MM.1S (cell line): ENCODE results near the gene PTGES.

Experiments
- DNase-seq: peaks from one replicate; pipeline ENCODE4 v3.0.0-alpha.2; 2015
- H2AFZ ChIP-seq: fragments of 300-600 bp; sonication (generic); 2 replicates; pipeline ENCODE4 v1.6.0; 2016; ENCODE audit warnings: antibody characterized with exemption, low read length
- H3F3A ChIP-seq: fragments of 300-600 bp; sonication (generic); 2 replicates; pipeline ENCODE4 v1.6.1; 2016; ENCODE audit warnings: mild to moderate bottlenecking, antibody characterized with exemption, low read length, moderate library complexity, mixed read lengths; ENCODE audit not compliant: insufficient read depth
- H3K27ac ChIP-seq: fragments of 300-600 bp; sonication (generic); 2 replicates; pipeline ENCODE4 v1.5.1; 2016; ENCODE audit warnings: mild to moderate bottlenecking, low read length
- H3K27me3 ChIP-seq: fragments of 300-600 bp; sonication (generic); replicated peaks from 2 replicates; pipeline ENCODE4 v1.6.0; 2016; ENCODE audit warnings: low read length; ENCODE audit not compliant: insufficient read depth
- H3K36me3 ChIP-seq: fragments of 300-600 bp; sonication (generic); replicated peaks from 2 replicates; pipeline ENCODE4 v1.6.1; 2016; ENCODE audit warnings: mild to moderate bottlenecking, low read length, mixed read lengths; ENCODE audit not compliant: insufficient read depth
- H3K4me1 ChIP-seq: fragments of 300-600 bp; sonication (generic); 2 replicates; pipeline ENCODE4 v1.6.1; 2016; ENCODE audit warnings: low read length, mixed read lengths
- H3K4me2 ChIP-seq: fragments of 300-600 bp; sonication (generic); 2 replicates; pipeline ENCODE4 v1.6.0; 2016; ENCODE audit warnings: low read depth, low read length
- H3K4me3 ChIP-seq: fragments of 300-600 bp; sonication (generic); 2 replicates; pipeline ENCODE4 v1.5.1; 2016; ENCODE audit warnings: low read length, mixed read lengths
- H3K79me2 ChIP-seq: fragments of 300-600 bp; sonication (generic); 2 replicates; pipeline ENCODE4 v1.6.1; 2016; ENCODE audit warnings: mixed run types, low read length, mixed read lengths
- H3K9ac ChIP-seq: fragments of 300-600 bp; sonication (generic); 2 replicates; pipeline ENCODE4 v1.6.1; 2016; ENCODE audit warnings: low read length, mixed read lengths
- H3K9me2 ChIP-seq: fragments of 300-600 bp; sonication (generic); replicated peaks from 2 replicates; pipeline ENCODE4 v1.6.1; 2016; ENCODE audit warnings: mild to moderate bottlenecking, low read length, mixed read lengths; ENCODE audit not compliant: insufficient read depth
- H3K9me3 ChIP-seq: fragments of 300-600 bp; sonication (generic); replicated peaks from 2 replicates; pipeline ENCODE4 v1.6.1; 2016; ENCODE audit warnings: mild to moderate bottlenecking, low read length, mixed read lengths; ENCODE audit not compliant: insufficient read depth
- H4K20me1 ChIP-seq: fragments of 300-600 bp; sonication (generic); 2 replicates; pipeline ENCODE4 v1.6.1; 2016; ENCODE audit warnings: mild to moderate bottlenecking, low read length, moderate library complexity, mixed read lengths; ENCODE audit not compliant: insufficient read depth
- CTCF ChIP-seq: fragments of 300-600 bp; sonication (generic); IDR thresholded peaks from 2 replicates; pipeline ENCODE4 v1.5.1; 2016; ENCODE audit warnings: antibody characterized with exemption, low read length, mixed read lengths
- EZH2 ChIP-seq: fragments of 300-600 bp; sonication (generic); optimal IDR thresholded peaks from 2 replicates; pipeline ENCODE3; 2017; ENCODE audit warnings: low read depth, mild to moderate bottlenecking, antibody characterized with exemption, low read length, mixed read lengths
- EZH2phosphoT487 ChIP-seq: fragments of 300-600 bp; sonication (generic); IDR thresholded peaks from 2 replicates; pipeline ENCODE4 v1.6.1; 2018; ENCODE audit warnings: antibody characterized with exemption, low read length

The PTGES gene

DNA sequence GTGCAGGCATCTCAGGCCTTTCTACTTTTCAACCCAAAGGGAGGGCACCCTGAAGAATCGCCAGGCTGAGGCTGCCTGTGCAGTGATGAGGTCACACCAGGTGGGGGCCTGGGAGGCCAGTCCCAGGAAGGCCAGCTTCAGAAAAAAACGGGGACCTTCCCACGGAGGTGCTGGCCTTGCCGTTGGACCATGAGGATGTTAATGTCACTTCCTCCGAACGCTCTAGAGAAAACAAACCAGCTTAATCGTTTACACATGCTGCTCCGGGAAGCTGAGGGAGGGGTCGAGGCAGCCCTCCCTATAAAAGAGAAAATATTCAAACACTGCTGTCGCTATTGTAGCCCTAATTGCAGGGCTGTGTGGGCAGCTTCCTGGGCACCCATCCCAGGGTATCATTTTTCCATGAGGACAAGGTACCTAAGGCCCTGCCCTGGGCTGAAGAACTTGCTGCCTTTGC lies 27.0 kb downstream of the PTGES start:
- Histone ChIP-seq H3K36me3 (no peaks in the 10 kb centered on the region), H3K9me2 (no peaks in the 10 kb centered on the region), H3K4me1 (no peaks in the 10 kb centered on the region), H3K9me3 (no peaks in the 10 kb centered on the region), H4K20me1 (no peaks in the 10 kb centered on the region), H3K9ac (no peak overlapping the region), H3K27ac (no peak overlapping the region), H2AFZ (no peak overlapping the region), H3F3A (no peaks in the 10 kb centered on the region), H3K4me2 (no peak overlapping the region), H3K27me3 (peaks cover 89% of the 10 kb centered on the region), H3K79me2 (no peaks in the 10 kb centered on the region), H3K4me3 (no peak overlapping the region)
- DNase-seq, result no peak
- no peak for TF ChIP-seq EZH2
- TF ChIP-seq EZH2phosphoT487, result no peak
- TF ChIP-seq CTCF, result no peak

DNA sequence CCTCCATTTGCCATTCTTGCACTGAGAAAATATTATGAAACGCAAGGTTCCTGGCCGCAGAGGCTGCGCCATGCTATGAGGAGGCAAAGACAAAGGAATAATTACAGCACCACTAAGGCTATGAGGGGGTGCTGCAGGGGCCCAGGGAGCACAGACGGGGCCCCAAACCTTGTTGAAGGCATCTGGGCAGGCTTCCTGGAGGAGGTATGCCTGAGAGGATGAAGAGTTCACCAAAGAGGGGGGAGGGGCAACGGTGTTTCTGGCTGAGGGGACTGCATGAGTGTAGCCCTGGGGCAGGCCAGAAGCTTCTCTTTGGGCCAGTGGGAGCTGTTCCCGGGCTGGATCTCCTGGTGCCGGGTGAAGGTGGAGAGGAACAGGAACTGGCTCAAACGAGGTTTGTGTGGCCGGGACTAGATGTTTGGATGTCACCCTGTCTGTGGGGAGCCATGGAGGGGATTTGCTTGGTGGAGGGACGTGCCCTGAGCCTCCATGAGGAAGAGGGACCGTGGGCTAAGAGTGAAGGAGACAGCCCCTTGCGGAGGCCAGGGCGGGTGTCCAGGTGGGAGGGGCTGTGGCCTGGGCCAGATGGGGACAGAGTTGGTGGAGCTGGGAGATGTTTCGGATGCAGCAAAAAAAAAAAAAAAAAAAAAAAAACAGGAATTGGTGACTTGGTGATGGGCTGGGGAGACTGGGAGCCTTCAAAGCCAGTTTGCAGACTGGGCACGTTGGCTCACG lies 28.2 kb downstream of the PTGES start:
- H3K9ac ChIP-seq, result no peak overlapping the region
- H3K9me2 ChIP-seq, result no peaks in the 10 kb centered on the region
- no peak overlapping the region for H3K4me3 ChIP-seq
- no peaks in the 10 kb centered on the region for H3K36me3 ChIP-seq
- H3K27me3 ChIP-seq, result peaks cover 94% of the 10 kb centered on the region
- H3K27ac ChIP-seq, result no peak overlapping the region
- no peaks in the 10 kb centered on the region for H3K4me1 ChIP-seq
- no peaks in the 10 kb centered on the region for H3F3A ChIP-seq
- H3K9me3 ChIP-seq, result no peaks in the 10 kb centered on the region
- TF ChIP-seq CTCF, result no peak
- TF ChIP-seq EZH2phosphoT487, result no peak
- no peak for TF ChIP-seq EZH2
- H2AFZ ChIP-seq, result no peak overlapping the region
- no peaks in the 10 kb centered on the region for H3K79me2 ChIP-seq
- H3K4me2 ChIP-seq, result no peak overlapping the region
- no peaks in the 10 kb centered on the region for H4K20me1 ChIP-seq
- DNase-seq, result no peak

GRCh38 chr9:129722913-129723312 lies 29.9 kb downstream of the PTGES start:
- H3K27ac ChIP-seq, result no peak overlapping the region
- no peak overlapping the region for H3K9ac ChIP-seq
- H3K9me2 ChIP-seq, result no peaks in the 10 kb centered on the region
- no peaks in the 10 kb centered on the region for H3K4me1 ChIP-seq
- no peak overlapping the region for H2AFZ ChIP-seq
- H3K36me3 ChIP-seq, result no peaks in the 10 kb centered on the region
- TF ChIP-seq EZH2phosphoT487 (no peak), CTCF (no peak), EZH2 (no peak)
- DNase-seq, result no peak
- H4K20me1 ChIP-seq, result no peaks in the 10 kb centered on the region
- H3K9me3 ChIP-seq, result no peaks in the 10 kb centered on the region
- H3F3A ChIP-seq, result no peaks in the 10 kb centered on the region
- no peak overlapping the region for H3K4me3 ChIP-seq
- H3K79me2 ChIP-seq, result no peaks in the 10 kb centered on the region
- no peak overlapping the region for H3K4me2 ChIP-seq
- peaks cover 97% of the 10 kb centered on the region for H3K27me3 ChIP-seq
